Neural progenitor cell (in vitro differentiated cells): ENCODE data around the gene FAM163B.
A peak's percentile ranks its signal among the peaks of the same experiment; 100 is the strongest.

ENCODE experiments used
- EZH2phosphoT487 ChIP-seq: fragments of 200-600 bp; sonication (generic); IDR thresholded peaks from 2 replicates; pipeline ENCODE4 v1.6.1; 2017; ENCODE audit warnings: antibody characterized with exemption
- TF ChIP-seq, protein P1 (sequence below): fragments of 200-600 bp; sonication (generic); IDR thresholded peaks from 2 replicates; pipeline ENCODE4 v1.5.1; 2017; ENCODE audit warnings: antibody characterized with exemption, mild to moderate bottlenecking

DNA sequence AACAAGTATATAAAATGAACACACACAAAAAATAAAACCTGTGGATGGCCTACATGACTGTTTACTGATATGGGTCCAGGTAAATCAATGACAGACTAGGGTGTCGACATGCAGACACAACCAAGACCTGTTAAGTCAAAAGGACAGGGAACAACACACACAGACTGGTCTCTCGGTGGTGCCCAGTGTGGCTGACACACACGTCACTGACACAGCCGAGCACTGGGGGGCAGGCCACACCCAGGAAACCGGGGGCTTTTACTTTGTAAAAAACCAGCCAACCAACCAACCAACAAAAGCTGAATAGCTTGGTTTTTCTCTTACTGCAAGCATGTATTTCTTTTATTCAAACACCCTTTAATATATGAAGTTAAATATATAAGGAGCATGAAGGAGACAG lies 5.0 kb downstream of the FAM163B start:
- TF ChIP-seq EZH2phosphoT487 = no peak
- TF ChIP-seq, protein P1, sequence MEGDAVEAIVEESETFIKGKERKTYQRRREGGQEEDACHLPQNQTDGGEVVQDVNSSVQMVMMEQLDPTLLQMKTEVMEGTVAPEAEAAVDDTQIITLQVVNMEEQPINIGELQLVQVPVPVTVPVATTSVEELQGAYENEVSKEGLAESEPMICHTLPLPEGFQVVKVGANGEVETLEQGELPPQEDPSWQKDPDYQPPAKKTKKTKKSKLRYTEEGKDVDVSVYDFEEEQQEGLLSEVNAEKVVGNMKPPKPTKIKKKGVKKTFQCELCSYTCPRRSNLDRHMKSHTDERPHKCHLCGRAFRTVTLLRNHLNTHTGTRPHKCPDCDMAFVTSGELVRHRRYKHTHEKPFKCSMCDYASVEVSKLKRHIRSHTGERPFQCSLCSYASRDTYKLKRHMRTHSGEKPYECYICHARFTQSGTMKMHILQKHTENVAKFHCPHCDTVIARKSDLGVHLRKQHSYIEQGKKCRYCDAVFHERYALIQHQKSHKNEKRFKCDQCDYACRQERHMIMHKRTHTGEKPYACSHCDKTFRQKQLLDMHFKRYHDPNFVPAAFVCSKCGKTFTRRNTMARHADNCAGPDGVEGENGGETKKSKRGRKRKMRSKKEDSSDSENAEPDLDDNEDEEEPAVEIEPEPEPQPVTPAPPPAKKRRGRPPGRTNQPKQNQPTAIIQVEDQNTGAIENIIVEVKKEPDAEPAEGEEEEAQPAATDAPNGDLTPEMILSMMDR = peak; percentile 26
